Measurements from ENCODE around the gene JAZF1. TPM values are rescaled to one million over a fixed set of nuclear protein-coding genes. Genes with fewer than 3 reads are reported as not detected.
"Not testable (repeated sequence)": the region's sequence is repeated elsewhere in the genome, so short reads cannot be mapped to it uniquely, and the experiment has no call there.

JAZF1 gene
- total RNA-seq, 4 donors from 2014 or later: 12.7 to 19.2 (median 14.7) TPM

GRCh38 chr7:28017372-28017771 is 163.2 kb downstream of the JAZF1 start:
- Histone ChIP-seq H3K4me3 (replicated peaks in 1 of 3) (no peak overlapping the region), H3K9me3 (no peaks in the 10 kb centered on the region), H3K4me1 (peaks cover 5 to 32% of the 10 kb centered on the region in 2 donors), H3K27me3 (no peaks in the 10 kb centered on the region), H3K27ac (no peak overlapping the region), H3K36me3 (no peaks in the 10 kb centered on the region)
- intact Hi-C loops (cut with DNase I): no loop called here
- no peak for DNase-seq
- 99% methylated on average over 4 of the region's 4 CpGs for WGBS, 2 donors
- TF ChIP-seq CTCF (IDR thresholded peaks at IDR 0.05): no peak
- TF ChIP-seq POLR2A (IDR thresholded peaks at IDR 0.05): no peak

- peaks cover 5 to 32% of the 10 kb centered on the region in 2 donors for H3K4me1 ChIP-seq
- no peaks in the 10 kb centered on the region for H3K9me3 ChIP-seq
- no peak overlapping the region for H3K27ac ChIP-seq
- intact Hi-C loops (cut with DNase I): no loop called here
- H3K27me3 ChIP-seq: no peaks in the 10 kb centered on the region
- H3K4me3 ChIP-seq (replicated peaks in 1 of 3): no peak overlapping the region
- TF ChIP-seq CTCF (IDR thresholded peaks at IDR 0.05): no peak
- TF ChIP-seq POLR2A (IDR thresholded peaks at IDR 0.05): no peak
- DNase-seq: no peak
- 86 to 88% methylated on average over 2 of the region's 2 CpGs for WGBS, 2 donors
- no peaks in the 10 kb centered on the region for H3K36me3 ChIP-seq
Measured at GRCh38 chr7:28016297-28016696, 164.3 kb downstream of the JAZF1 start.

GRCh38 chr7:28015169-28015568 is 165.4 kb downstream of the JAZF1 start:
- Histone ChIP-seq H3K4me3 (replicated peaks in 1 of 3) (no peak overlapping the region), H3K36me3 (no peaks in the 10 kb centered on the region), H3K9me3 (no peaks in the 10 kb centered on the region), H3K27me3 (no peaks in the 10 kb centered on the region), H3K27ac (no peak overlapping the region), H3K4me1 (peaks cover 5 to 27% of the 10 kb centered on the region in 2 donors)
- no peak for DNase-seq
- 89 to 91% methylated on average over 4 of the region's 4 CpGs for WGBS, 2 donors
- intact Hi-C loops (cut with DNase I): no loop called here
- TF ChIP-seq CTCF (IDR thresholded peaks at IDR 0.05): no peak
- TF ChIP-seq POLR2A (IDR thresholded peaks at IDR 0.05): no peak

- WGBS, 2 donors: 99 to 100% methylated on average over 4 of the region's 4 CpGs
- H3K27me3 ChIP-seq; H3K27ac ChIP-seq; H3K36me3 ChIP-seq; H3K9me3 ChIP-seq; DNase-seq; H3K4me3 ChIP-seq (replicated peaks in 1 of 3); intact Hi-C loops (cut with DNase I): not testable (repeated sequence)
- H3K4me1 ChIP-seq: peaks cover 3 to 19% of the 10 kb centered on the region in 2 donors
Measured at GRCh38 chr7:28014340-28014739, 166.3 kb downstream of the JAZF1 start.

- no peak for TF ChIP-seq POLR2A (IDR thresholded peaks at IDR 0.05)
- no peak for TF ChIP-seq CTCF (IDR thresholded peaks at IDR 0.05)
- Histone ChIP-seq H3K36me3 (no peaks in the 10 kb centered on the region), H3K27ac (no peak overlapping the region), H3K27me3 (no peaks in the 10 kb centered on the region), H3K4me1 (peaks cover 0 to 13% of the 10 kb centered on the region in 2 donors), H3K9me3 (no peaks in the 10 kb centered on the region), H3K4me3 (replicated peaks in 1 of 3) (no peak overlapping the region)
- intact Hi-C loops (cut with DNase I): no loop called here
- no peak for DNase-seq
- 96 to 97% methylated on average over 5 of the region's 5 CpGs for WGBS, 2 donors
Measured at GRCh38 chr7:28013441-28013840, 167.2 kb downstream of the JAZF1 start.

- no peaks in the 10 kb centered on the region for H3K27me3 ChIP-seq
- H3K4me1 ChIP-seq: peaks cover 0 to 8% of the 10 kb centered on the region in 2 donors
- no peak for DNase-seq
- intact Hi-C loops (cut with DNase I): no loop called here
- H3K27ac ChIP-seq: no peak overlapping the region
- no peaks in the 10 kb centered on the region for H3K9me3 ChIP-seq
- WGBS, 2 donors: 90 to 98% methylated on average over 2 of the region's 2 CpGs
- no peaks in the 10 kb centered on the region for H3K36me3 ChIP-seq
- no peak for TF ChIP-seq POLR2A (IDR thresholded peaks at IDR 0.05)
- TF ChIP-seq CTCF (IDR thresholded peaks at IDR 0.05): no peak
- no peak overlapping the region for H3K4me3 ChIP-seq (replicated peaks in 1 of 3)
Measured at GRCh38 chr7:28013019-28013418, 167.6 kb downstream of the JAZF1 start.
